NCI-H774 (cell line): ENCODE measurements around the gene KRTAP10-7.
"Not testable (repeated sequence)": the region's sequence is repeated elsewhere in the genome, so short reads cannot be mapped to it uniquely, and the experiment has no call there.

Source experiments
- DNase-seq: peaks from one replicate; lab custom pipeline; 2025; lab: John Stamatoyannopoulos, UW

Gene KRTAP10-7, protein sequence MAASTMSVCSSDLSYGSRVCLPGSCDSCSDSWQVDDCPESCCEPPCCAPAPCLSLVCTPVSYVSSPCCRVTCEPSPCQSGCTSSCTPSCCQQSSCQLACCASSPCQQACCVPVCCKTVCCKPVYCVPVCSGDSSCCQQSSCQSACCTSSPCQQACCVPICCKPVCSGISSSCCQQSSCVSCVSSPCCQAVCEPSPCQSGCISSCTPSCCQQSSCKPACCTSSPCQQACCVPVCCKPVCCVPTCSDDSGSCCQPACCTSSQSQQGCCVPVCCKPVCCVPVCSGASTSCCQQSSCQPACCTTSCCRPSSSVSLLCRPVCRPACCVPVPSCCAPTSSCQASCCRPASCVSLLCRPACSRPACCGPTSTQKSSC

GRCh38 chr21:44600118-44600978 lies at the start of gene KRTAP10-7:
Gene KRTAP10-7, plus strand, starts transcription at chr21:44600597. Its CDS starts 25 bp downstream, at chr21:44600622.
- DNase-seq = not testable (repeated sequence)

DNA sequence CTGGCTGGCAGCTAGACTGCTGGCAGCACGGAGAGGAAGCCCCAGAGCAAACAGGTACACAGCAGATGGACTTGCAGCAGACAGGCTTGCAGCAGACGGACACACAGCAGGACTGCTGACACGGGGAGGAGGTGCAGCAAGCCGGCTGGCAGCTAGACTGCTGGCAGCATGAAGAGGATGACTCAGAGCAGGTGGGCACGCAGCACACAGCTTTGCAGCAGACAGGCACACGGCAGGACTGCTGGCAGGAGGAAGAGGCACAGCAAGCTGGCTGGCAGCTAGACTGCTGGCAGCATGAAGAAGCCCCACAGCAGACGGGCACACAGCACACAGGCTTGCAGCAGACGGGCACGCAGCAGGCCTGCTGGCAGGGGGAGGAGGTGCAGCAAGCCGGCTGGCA lies 49.6 kb upstream of the KRTAP10-7 start:
- DNase-seq = no peak

DNA sequence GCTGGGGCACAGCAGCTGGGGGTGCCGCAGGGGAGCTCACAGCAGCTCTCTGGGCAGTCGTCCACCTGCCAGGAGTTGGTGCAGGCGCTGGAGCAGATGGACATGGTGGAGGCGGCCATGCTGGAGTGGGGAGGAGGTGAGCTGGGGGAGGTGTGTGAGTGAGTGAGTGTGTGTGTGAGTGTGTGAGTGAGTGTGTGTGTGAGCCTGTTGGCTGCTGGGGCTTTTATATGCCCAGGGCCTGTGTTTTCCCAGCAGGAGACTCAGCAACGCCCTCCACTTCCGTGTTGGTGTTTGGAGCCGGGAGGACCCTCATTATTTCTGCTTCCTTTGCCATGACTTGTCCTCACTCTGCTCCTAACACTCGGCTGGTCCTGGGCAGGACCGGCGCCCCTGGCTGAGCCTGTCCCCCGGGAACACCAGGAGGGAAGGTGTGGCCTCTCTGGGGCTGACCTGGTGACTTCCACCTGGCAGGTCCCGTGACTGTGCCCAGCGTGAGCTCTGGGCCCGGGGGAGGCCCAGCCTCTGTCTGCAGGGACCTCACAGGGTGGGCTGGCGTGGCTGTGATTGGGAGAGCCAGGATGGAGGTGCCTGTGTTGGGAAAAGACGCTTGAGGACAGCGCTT lies 48.9 kb upstream of the KRTAP10-7 start, which contains the start of gene KRTAP10-2:
Gene KRTAP10-2 (minus strand): TSS at position 166 of the 622 bp plus-strand sequence. CDS start 47 bp downstream, at position 119.
- no peak for DNase-seq

DNA sequence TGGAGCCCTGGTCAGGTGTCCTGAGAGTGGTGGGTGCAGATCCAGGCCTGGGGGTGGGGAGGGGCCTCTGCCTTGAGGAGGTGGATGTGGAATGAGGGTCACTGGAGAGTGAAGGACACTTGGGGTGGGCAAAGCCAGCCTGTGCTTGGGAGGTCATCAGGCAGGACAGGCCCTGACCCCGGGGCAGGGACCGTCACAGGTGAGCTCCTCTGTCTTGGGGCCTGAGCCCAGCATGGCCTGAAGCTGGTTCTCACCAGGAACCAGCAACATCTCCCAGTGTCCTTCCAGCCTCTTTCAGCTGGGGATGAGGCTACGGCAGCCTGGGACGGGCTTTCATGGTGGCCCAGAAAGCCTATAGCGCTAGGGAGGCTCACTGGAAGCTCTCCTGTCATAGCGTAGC lies 48.3 kb upstream of the KRTAP10-7 start:
- no peak for DNase-seq

DNA sequence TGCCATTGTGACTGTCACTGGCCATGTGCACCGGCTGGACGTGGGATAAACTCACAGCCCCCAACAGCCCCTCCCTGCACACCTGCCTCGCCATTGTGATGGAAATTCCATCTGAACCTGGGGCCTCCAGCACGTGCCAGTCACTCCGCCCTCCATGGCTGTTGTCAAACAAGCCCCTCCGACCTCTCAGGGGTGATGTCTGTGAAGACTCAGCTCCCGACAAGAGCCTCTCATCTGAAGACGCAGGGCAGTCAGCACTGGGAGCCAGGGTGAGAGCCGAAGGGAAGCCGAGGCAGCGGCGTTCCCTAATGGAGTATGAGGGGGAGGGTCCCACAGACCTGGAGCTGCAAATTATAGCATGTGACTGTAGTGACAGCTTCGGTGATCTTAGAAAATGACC lies 47.7 kb upstream of the KRTAP10-7 start:
- no peak for DNase-seq

- DNase-seq = no peak
Observed at GRCh38 chr21:44555200-44555875, 45.1 kb upstream of the KRTAP10-7 start.

DNA sequence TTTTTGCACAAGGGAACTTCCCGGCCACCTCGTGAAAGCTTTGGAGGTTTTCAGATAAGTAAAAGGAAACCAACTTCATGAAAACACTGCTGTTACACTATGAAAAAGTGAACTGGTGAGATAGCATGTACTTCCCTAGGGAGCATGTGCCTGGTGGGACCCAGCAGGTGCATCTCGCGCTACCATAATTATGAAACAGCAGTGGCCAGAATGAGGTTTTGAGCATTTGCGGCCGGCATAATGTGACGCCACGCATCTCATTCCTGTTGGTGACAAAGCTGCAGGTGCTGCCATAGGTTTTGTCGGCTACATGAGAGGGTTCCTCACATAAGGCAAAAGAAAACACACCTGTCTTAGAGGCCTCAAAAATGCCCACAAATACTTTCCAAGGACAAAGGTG lies 43.5 kb upstream of the KRTAP10-7 start:
- DNase-seq = peak; percentile 56

DNA sequence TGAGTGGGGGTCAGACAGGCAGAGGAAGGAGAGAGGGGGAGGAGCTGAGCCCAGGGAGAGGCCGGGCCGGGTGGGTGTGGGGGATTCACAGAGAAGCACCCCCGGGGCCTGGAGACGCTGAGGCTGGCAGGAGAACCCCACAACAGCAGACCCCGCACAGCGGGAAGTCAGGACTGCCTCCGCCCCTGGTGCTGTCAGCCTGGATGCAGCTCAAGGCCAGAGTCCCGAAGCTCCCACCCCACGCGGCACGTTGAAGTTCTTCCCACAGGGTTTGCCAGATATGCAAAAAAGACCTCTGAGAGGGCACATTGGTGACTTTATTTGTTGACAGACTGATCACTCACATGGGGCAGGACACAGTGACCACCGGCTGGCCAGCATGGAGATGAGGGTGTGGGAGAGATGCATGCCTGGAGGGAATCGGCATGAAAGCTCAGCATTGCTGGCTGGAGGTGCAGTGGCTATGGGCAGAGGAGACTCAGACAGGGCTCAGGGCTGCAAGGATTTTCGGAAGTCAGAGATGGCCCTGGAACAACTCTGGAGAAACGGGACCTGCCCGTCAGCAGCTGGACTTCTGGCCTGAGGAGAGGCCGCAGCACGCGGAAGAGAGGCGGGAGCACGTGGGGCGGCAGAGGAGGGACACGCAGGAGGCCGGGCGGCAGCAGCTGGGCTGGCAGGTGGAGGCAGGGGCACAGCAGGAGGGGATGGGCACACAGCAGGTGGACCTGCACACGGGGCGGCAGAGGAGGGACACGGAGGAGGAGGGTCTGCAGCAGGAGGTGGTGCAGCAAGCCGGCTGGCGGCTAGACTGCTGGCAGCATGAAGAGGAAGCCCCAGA lies 42.7 kb upstream of the KRTAP10-7 start:
- no peak for DNase-seq

- DNase-seq = not testable (repeated sequence)
Observed at GRCh38 chr21:44558329-44558675, 42.1 kb upstream of the KRTAP10-7 start.

GRCh38 chr21:44558695-44559094 lies 41.7 kb upstream of the KRTAP10-7 start, which contains the start of gene KRTAP10-3:
Gene KRTAP10-3, minus strand, starts transcription at chr21:44558795. Its CDS starts 80 bp downstream, at chr21:44558715.
- no peak for DNase-seq

DNA sequence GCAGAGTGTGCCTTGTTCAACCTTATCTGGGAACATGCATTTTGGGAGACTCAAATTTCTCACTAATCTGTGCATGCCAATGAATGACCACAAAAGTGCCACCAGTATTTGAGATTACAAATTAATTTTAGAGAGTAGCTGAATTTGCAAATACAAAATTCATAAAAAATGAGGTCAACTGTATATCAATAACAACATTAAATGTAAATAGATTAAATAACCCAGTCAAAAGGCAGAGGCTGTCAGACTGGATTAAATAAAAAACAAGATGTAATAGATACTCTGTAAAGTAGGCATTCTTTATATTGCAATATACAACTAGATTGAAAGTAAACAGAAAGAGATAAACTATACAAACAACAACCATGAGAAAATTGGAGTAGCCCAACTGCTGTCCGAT lies 36.3 kb upstream of the KRTAP10-7 start:
- no peak for DNase-seq

DNA sequence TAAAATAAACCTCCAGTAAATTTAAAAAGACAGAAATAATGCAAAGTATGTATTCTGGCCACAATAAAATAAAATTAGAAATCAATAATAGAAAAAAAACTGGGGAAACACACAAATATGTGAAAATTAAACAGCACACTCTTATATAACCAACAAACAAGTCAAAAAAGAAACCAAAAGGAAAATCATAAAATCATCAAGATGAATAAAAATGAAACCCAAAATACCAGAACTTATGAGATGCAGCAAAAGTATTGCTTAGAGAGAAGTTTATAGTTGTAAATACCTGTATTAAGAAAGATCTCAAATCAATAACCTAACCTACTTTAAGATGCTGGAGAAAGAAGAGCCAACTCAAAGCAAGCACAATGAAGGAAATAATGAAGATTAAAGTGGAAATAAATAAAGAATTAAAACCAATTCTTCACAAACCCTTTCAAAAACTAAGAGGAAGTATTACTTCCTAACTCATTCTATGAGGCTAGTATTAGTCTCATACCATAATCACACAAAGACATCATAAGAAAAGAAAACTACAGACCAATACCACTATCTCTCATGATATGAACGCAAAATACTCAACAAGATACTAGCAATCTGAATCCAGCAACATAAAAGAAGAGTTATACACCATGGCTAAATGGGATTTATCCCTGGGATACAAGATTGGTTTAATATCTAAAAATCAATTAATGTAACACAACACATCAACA lies 35.4 kb upstream of the KRTAP10-7 start:
- no peak for DNase-seq

DNA sequence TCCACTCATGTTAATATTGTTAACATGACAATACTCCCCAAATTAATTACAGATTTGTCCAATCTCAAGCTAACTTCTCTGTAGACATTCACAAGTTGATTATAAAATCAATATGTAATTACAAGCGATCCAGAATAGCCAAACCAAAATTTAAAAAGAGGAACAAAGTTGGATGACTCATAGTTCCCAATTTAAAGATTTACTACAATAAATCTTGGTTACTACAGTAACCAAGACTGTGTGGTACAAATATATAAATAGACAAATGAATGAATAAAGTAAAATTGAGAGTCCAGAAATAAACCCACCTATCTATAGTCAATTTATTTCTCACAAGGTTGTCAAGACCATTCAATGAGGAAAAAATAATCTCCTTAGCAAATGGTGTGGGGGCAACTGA lies 34.0 kb upstream of the KRTAP10-7 start:
- no peak for DNase-seq

DNA sequence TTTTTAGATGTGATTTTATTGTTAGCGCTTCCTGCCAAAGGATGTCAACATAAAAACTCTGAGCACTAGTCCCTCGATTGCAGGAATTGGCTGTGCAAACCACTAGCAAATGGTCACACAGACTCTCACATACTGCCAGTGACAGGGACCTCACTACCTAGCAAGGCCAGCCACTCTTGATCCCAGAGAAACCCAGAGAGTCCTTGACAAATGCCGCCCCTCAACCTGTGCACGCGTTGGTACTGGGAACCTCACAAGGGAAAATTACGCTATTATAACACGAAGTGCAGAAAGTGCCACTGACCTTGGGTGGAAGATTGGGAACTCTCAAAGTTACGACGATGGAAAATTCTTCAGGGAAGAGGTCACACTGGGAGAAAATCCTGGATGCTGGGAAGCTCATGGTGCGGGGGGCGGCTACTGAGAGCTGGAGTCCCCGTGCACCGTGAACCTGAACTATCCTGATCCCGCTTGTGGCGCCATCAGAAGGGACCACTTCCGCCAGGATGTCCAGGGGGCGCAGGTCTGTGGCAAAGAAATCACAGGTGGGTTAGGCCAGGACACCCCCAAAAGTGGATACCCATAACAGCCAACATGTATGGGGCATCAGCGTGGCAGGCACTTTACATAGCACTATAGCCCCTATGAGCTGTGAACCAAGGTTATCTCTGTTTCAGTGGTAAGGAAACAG lies 32.8 kb upstream of the KRTAP10-7 start:
- no peak for DNase-seq

GRCh38 chr21:44568261-44568660 lies 32.1 kb upstream of the KRTAP10-7 start:
- DNase-seq = no peak

- DNase-seq = no peak
Observed at GRCh38 chr21:44568667-44569556, 31.5 kb upstream of the KRTAP10-7 start.

- DNase-seq = no peak
Observed at GRCh38 chr21:44569861-44570517, 30.4 kb upstream of the KRTAP10-7 start.

GRCh38 chr21:44571296-44571695 lies 29.1 kb upstream of the KRTAP10-7 start:
- no peak for DNase-seq
